Heart left ventricle (tissue), 16 donors: Measurements from ENCODE around the gene TIMM17A. TPM values are rescaled to one million over a fixed set of nuclear protein-coding genes. Genes with fewer than 3 reads are reported as not detected.
"Not testable (repeated sequence)": the region's sequence is repeated elsewhere in the genome, so short reads cannot be mapped to it uniquely, and the experiment has no call there.

Experiments
- ATAC-seq, 4 donors: fragments of 200-7000 bp; cut with Tn5 transposase; one replicate each; pipeline ENCODE4 v1.9.1; 2020 to 2022; ENCODE audit warnings: moderate library complexity in 4 of 4, mild to moderate bottlenecking in 3 of 4, moderate number of reproducible peaks in 1 of 4
- DNase-seq, 5 donors: peaks; one replicate each; pipeline ENCODE4 v3.0.0-alpha.2; 2020
- H3K27ac ChIP-seq, 12 donors: fragments of 200-600 bp; sonication (generic) in 4 of 12; one replicate each; pipeline versions ENCODE4 v1.5.0 to v1.8.0; 2016 to 2022; ENCODE audit warnings: mild to moderate bottlenecking in 2 of 12
- H3K27me3 ChIP-seq, 9 donors: fragments of 200-600 bp; sonication (generic) in 2 of 9; one replicate each; pipeline versions ENCODE4 v1.5.1 to v1.8.0; 2016 to 2022; ENCODE audit warnings: mild to moderate bottlenecking in 3 of 9
- H3K36me3 ChIP-seq, 9 donors: fragments of 200-600 bp; sonication (generic) in 2 of 9; one replicate each; pipeline versions ENCODE4 v1.5.0 to v1.8.0; 2018 to 2022; ENCODE audit warnings: mild to moderate bottlenecking in 2 of 9
- H3K4me1 ChIP-seq, 12 donors: fragments of 200-600 bp; sonication (generic) in 4 of 12; one replicate each; pipeline versions ENCODE4 v1.5.0 to v1.8.0; 2016 to 2022; ENCODE audit warnings: mild to moderate bottlenecking in 3 of 12
- H3K4me3 ChIP-seq, 12 donors: fragments of 200-600 bp; sonication (generic) in 4 of 12; one replicate each; pipeline versions ENCODE4 v1.5.0 to v1.8.0; 2017 to 2022; ENCODE audit warnings: mild to moderate bottlenecking in 9 of 12, moderate library complexity in 4 of 12
- H3K9me3 ChIP-seq, 12 donors: fragments of 200-600 bp; sonication (generic) in 4 of 12; one replicate each; pipeline versions ENCODE4 v1.5.0 to v1.8.0; 2016 to 2022; ENCODE audit warnings: mild to moderate bottlenecking in 1 of 12
- CTCF ChIP-seq, 12 donors: fragments of 200-600 bp; sonication (generic) in 4 of 12; IDR thresholded peaks; one replicate each; pipeline versions ENCODE4 v1.5.0 to v1.8.0; 2018 to 2022; ENCODE audit warnings: antibody characterized with exemption in 12 of 12, mild to moderate bottlenecking in 5 of 12
- POLR2A ChIP-seq, 2 donors: fragments of 450-650 bp; IDR thresholded peaks; one replicate each; pipeline ENCODE4 v1.6.1; 2017; ENCODE audit warnings: antibody characterized with exemption in 2 of 2, mild to moderate bottlenecking in 2 of 2, moderate library complexity in 2 of 2
- WGBS, 4 donors: extraction: QIAGEN DNeasy Blood & Tissue Kit in 2 of 4; methylation state at CpG; one replicate each; pipeline versions ENCODE4 v1.1.5 to v1.1.7; 2013 to 2018; 5-methylcytosine and 5-hydroxymethylcytosine counted together
- intact Hi-C, 10 donors: fragments of 100-400 bp; cut with DNase I; formaldehyde crosslinking; loops; one replicate each; pipeline versions ENCODE4 v1.11.1 to v1.14.2; 2022
- microRNA-seq, 4 donors: library from miRNA; unstranded; fragments of <30 nt; microRNA quantifications; one replicate each; pipeline versions ENCODE4 to v1.2.0, GENCODE V29; 2017 to 2020
- polyA plus RNA-seq, 2 donors: library from polyadenylated mRNA; stranded (reverse); fragments of 200-250 nt; gene quantifications; one replicate each; pipeline ENCODE4 v1.2.3, GENCODE V29; 2013
- total RNA-seq, 9 donors: library from RNA; depleted of rRNA in 2 of 9; stranded (reverse); fragments of >200 nt in 2 of 9; fragmentation: NEBNext Ultra II Directional in 3 of 9; extraction: Animal tissue kit (Norgen Biotek cat#: 25700) in 3 of 9; gene quantifications; one replicate each; pipeline versions ENCODE4 v1.1.0 to v1.2.4, GENCODE V29; 2016 to 2023
- donor health status: ischemic (EF 13 %, LVEDD 7.1; RV severe dilation, severe dysfunction).
- donor health status: healthy with polysubstance abuse.
- donor health status: DM: no; HTN: yes; CAD: no.
- donor health status: DM: no; HTN: no; CAD: no.
- donor health status: ischemic (EF 25% LVEDD 6.9; RV normal size, moderate dysfunction).
- donor health status: ischemic (EF 25% LVEDD 5.7; RV mildly dilated, moderate dysfunction).
- donor health status: healthy.
- donor health status: DM: yes; HTN: yes; CAD: no.
- donor health status: ischemic (EF 35%, LVEDD 5.7; RV mildly dilated, moderate dysfunction).
- donor health status: nonischemic (EF 11% LVEDD 7.7; RV severe dilation, severe dysfunction).
- donor health status: DM: yes; HTN: yes; CAD: no.
- donor health status: PGD.
- donor health status: ischemic (EF 29% LVEDD 5.4; RV normal size, mild dysfunction).
- donor health status: nonischemic (EF 23%, LVEDD 6.1; RV moderate dilation, normal function).

Gene TIMM17A
- total and polyA plus RNA-seq, 11 donors, result 31.7 to 151 (median 86.0) TPM

- ATAC-seq (no peak), DNase-seq (no peak)
- Histone ChIP-seq H3K27me3 (peaks cover 0 to 5% (median 0%) of the 10 kb centered on the region in 9 donors), H3K4me1 (peaks cover 0 to 3% (median 0%) of the 10 kb centered on the region in 12 donors), H3K9me3 (no peaks in the 10 kb centered on the region), H3K27ac (no peak overlapping the region), H3K36me3 (no peaks in the 10 kb centered on the region), H3K4me3 (no peak overlapping the region)
- no peak for TF ChIP-seq CTCF (IDR thresholded peaks at IDR 0.05)
- no peak for TF ChIP-seq POLR2A (IDR thresholded peaks at IDR 0.05)
- WGBS, 4 donors, result 91 to 95% (median 93%) methylated on average over 21 of the region's 21 CpGs
- intact Hi-C loops, result no loop called here
Measured at GRCh38 chr1:202016811-202017748, 61.8 kb downstream of the TIMM17A start.

GRCh38 chr1:202017749-202018467, 62.6 kb downstream of the TIMM17A start:
- H3K27ac ChIP-seq, result no peak overlapping the region
- no peak for DNase-seq
- WGBS, 4 donors, result 63 to 76% (median 69%) methylated on average over 13 to 18 of the region's 18 CpGs
- peaks cover 0 to 5% (median 0%) of the 10 kb centered on the region in 9 donors for H3K27me3 ChIP-seq
- H3K9me3 ChIP-seq, result no peaks in the 10 kb centered on the region
- H3K4me1 ChIP-seq, result peaks cover 0 to 3% (median 0%) of the 10 kb centered on the region in 12 donors
- no peak overlapping the region for H3K4me3 ChIP-seq
- intact Hi-C loops, result no loop called here
- no peak for TF ChIP-seq CTCF (IDR thresholded peaks at IDR 0.05)
- TF ChIP-seq POLR2A (IDR thresholded peaks at IDR 0.05), result no peak
- no peaks in the 10 kb centered on the region for H3K36me3 ChIP-seq
- peak in 2 of 4 donors; percentile 21 to 31 for ATAC-seq

- peaks cover 0 to 3% (median 0%) of the 10 kb centered on the region in 12 donors for H3K4me1 ChIP-seq
- no peak for TF ChIP-seq POLR2A (IDR thresholded peaks at IDR 0.05)
- no peak for TF ChIP-seq CTCF (IDR thresholded peaks at IDR 0.05)
- peaks cover 0 to 5% (median 0%) of the 10 kb centered on the region in 9 donors for H3K27me3 ChIP-seq
- no peak overlapping the region for H3K27ac ChIP-seq
- H3K9me3 ChIP-seq, result no peaks in the 10 kb centered on the region
- H3K4me3 ChIP-seq, result no peak overlapping the region
- no peaks in the 10 kb centered on the region for H3K36me3 ChIP-seq
- peak; percentile 27 to 47 (median 37) for ATAC-seq
- WGBS, 4 donors, result 43 to 59% (median 53%) methylated on average over 15 to 19 of the region's 19 CpGs
- no peak for DNase-seq
- intact Hi-C loops, result no loop called here
Measured at GRCh38 chr1:202018468-202019234, 63.3 kb downstream of the TIMM17A start.

GRCh38 chr1:202019235-202019558, 63.9 kb downstream of the TIMM17A start:
- H3K9me3 ChIP-seq, H3K4me3 ChIP-seq, H3K27me3 ChIP-seq, intact Hi-C loops, H3K27ac ChIP-seq, ATAC-seq, H3K4me1 ChIP-seq, DNase-seq, H3K36me3 ChIP-seq: not testable (repeated sequence)
- 84 to 88% (median 87%) methylated on average over 8 of the region's 8 CpGs for WGBS, 4 donors

Small RNA genes lying within 50 kb of the gene (microRNA-seq; reads per million reads assigned to microRNA genes)
- gene MIR6740, result 0 to 0.83 (median 0.06) reads per million in 4 donors

Other genes with a start within 250 kb of the TIMM17A start
- gene IPO9, start 126.3 kb upstream of the TIMM17A start, total RNA-seq, result 10 to 100 TPM; 12.1 to 35.4 (median 23.1) TPM
- gene IPO9, start 126.3 kb upstream of the TIMM17A start, polyA plus RNA-seq, result 10 to 100 TPM in 1 of 2 donors, 1 to 10 TPM in 1; 9.8 to 13.8 TPM
- 100 to 1,000 TPM in 6 of 9 donors, 10 to 100 TPM in 3; 66.5 to 262 (median 133) TPM for gene SHISA4, start 66.6 kb upstream of the TIMM17A start, total RNA-seq
- gene SHISA4, start 66.6 kb upstream of the TIMM17A start, polyA plus RNA-seq, result 100 to 1,000 TPM in 1 of 2 donors, 10 to 100 TPM in 1; 53.2 to 101 TPM
- gene LMOD1, start 9.0 kb upstream of the TIMM17A start, total RNA-seq, result 10 to 100 TPM in 4 of 9 donors, 1 to 10 TPM in 5; 4.6 to 24.9 (median 10.0) TPM
- gene LMOD1, start 9.0 kb upstream of the TIMM17A start, polyA plus RNA-seq, result 10 to 100 TPM in 1 of 2 donors, 1 to 10 TPM in 1; 5.1 to 14.5 TPM
- 10 to 100 TPM; 14.1 to 36.2 (median 18.1) TPM for gene RNPEP, start 27.1 kb downstream of the TIMM17A start, total RNA-seq
- 10 to 100 TPM; 12.4 to 14.3 TPM for gene RNPEP, start 27.1 kb downstream of the TIMM17A start, polyA plus RNA-seq
- 10 to 100 TPM in 1 of 9 donors, 1 to 10 TPM in 2, under 1 TPM in 4, not detected in 2; 0.32 to 42.5 (median 0.69) TPM for gene ELF3, start 55.1 kb downstream of the TIMM17A start, total RNA-seq
- 1 to 10 TPM in 1 of 2 donors, under 1 TPM in 1; 0.15 to 3.9 TPM for gene ELF3, start 55.1 kb downstream of the TIMM17A start, polyA plus RNA-seq
- under 1 TPM in 1 of 9 donors, not detected in 8; 0.05 TPM for gene GPR37L1, start 167.4 kb downstream of the TIMM17A start, total RNA-seq
- under 1 TPM; 0.03 to 0.04 TPM for gene GPR37L1, start 167.4 kb downstream of the TIMM17A start, polyA plus RNA-seq
- gene ARL8A, start 189.2 kb downstream of the TIMM17A start, total RNA-seq, result 10 to 100 TPM; 33.0 to 86.4 (median 75.6) TPM
- gene ARL8A, start 189.2 kb downstream of the TIMM17A start, polyA plus RNA-seq, result 10 to 100 TPM; 22.6 to 35.5 TPM
- gene PTPN7, start 205.1 kb downstream of the TIMM17A start, total RNA-seq, result 10 to 100 TPM in 1 of 9 donors, 1 to 10 TPM in 3, under 1 TPM in 4, not detected in 1; 0.30 to 10.3 (median 0.86) TPM
- under 1 TPM; 0.19 to 0.36 TPM for gene PTPN7, start 205.1 kb downstream of the TIMM17A start, polyA plus RNA-seq
- 1 to 10 TPM in 6 of 9 donors, under 1 TPM in 3; 0.29 to 3.5 (median 1.8) TPM for gene LGR6, start 238.3 kb downstream of the TIMM17A start, total RNA-seq
- gene LGR6, start 238.3 kb downstream of the TIMM17A start, polyA plus RNA-seq, result 1 to 10 TPM; 1.3 to 1.7 TPM